Esophagus muscularis mucosa (tissue), 4 donors: ENCODE data around the gene IL37. TPM values are rescaled to one million over a fixed set of nuclear protein-coding genes. Genes with fewer than 3 reads are reported as not detected.

Experiments used
- DNase-seq: peaks from one replicate; pipeline ENCODE4 v3.0.0-alpha.2; 2017; ENCODE audit errors: extremely low spot score
- H3K27ac ChIP-seq, 4 donors: fragments of 200-600 bp; sonication (generic); replicated peaks in 1 of 4; 1 replicate in 3 of 4; 2 replicates in 1 of 4; pipeline ENCODE4 v1.5.1; 2016 to 2019; ENCODE audit warnings: mild to moderate bottlenecking in 1 of 4
- H3K27me3 ChIP-seq, 4 donors: fragments of 200-600 bp; sonication (generic); one replicate each; pipeline versions ENCODE4 v1.5.1 to v1.6.0; 2016 to 2019
- H3K36me3 ChIP-seq, 4 donors: fragments of 200-600 bp; sonication (generic); one replicate each; pipeline ENCODE4 v1.5.1; 2016 to 2019
- H3K4me1 ChIP-seq, 4 donors: fragments of 200-600 bp; sonication (generic); one replicate each; pipeline ENCODE4 v1.5.1; 2016 to 2019
- H3K4me3 ChIP-seq, 4 donors: fragments of 200-600 bp; sonication (generic); 1 replicate in 2 of 4; 2 replicates in 2 of 4; pipeline ENCODE4 v1.5.1; 2016 to 2019; ENCODE audit warnings: mild to moderate bottlenecking in 4 of 4, moderate library complexity in 1 of 4
- H3K9me3 ChIP-seq, 4 donors: fragments of 200-600 bp; sonication (generic); 1 replicate in 3 of 4; 2 replicates in 1 of 4; pipeline ENCODE4 v1.5.1; 2016 to 2019
- EP300 ChIP-seq: sonication (generic); formaldehyde crosslinking; IDR thresholded peaks from one replicate; pipeline ENCODE4 v1.6.1; 2017; ENCODE audit warnings: antibody characterized with exemption
- POLR2A ChIP-seq: fragments of 450-650 bp; IDR thresholded peaks from one replicate; pipeline ENCODE4 v1.6.1; 2017; ENCODE audit warnings: antibody characterized with exemption, moderate library complexity, mild to moderate bottlenecking, low read depth
- POLR2AphosphoS5 ChIP-seq, 2 donors: sonication (generic); formaldehyde crosslinking; IDR thresholded peaks; one replicate each; pipeline ENCODE4 v1.6.1; 2017; ENCODE audit warnings: antibody characterized with exemption in 2 of 2
- WGBS: methylation state at CpG from one replicate; pipeline ENCODE4 v1.1.5; 2018; 5-methylcytosine and 5-hydroxymethylcytosine counted together
- intact Hi-C: fragments of 100-400 bp; cut with DNase I; formaldehyde crosslinking; loops from one replicate; pipeline ENCODE4 v1.15.1; 2023
- total RNA-seq, 4 donors: library from RNA; depleted of rRNA; stranded (reverse); fragments of >200 nt; gene quantifications; one replicate each; pipeline versions ENCODE4 v1.1.0 to v1.2.1, GENCODE V29; 2016
- TF ChIP-seq, protein P1 (sequence below), 3 experiments: fragments of 200-600 bp in 2 of 3; fragments of 450-650 bp in 1 of 3; sonication (generic) in 2 of 3; IDR thresholded peaks; one replicate each; pipeline ENCODE4 v1.5.1; 2017 to 2019; ENCODE audit warnings: antibody characterized with exemption in 3 of 3, mild to moderate bottlenecking in 2 of 3, moderate library complexity in 1 of 3

IL37 gene
- total RNA-seq, 4 donors from 2014 or later: not detected

DNA sequence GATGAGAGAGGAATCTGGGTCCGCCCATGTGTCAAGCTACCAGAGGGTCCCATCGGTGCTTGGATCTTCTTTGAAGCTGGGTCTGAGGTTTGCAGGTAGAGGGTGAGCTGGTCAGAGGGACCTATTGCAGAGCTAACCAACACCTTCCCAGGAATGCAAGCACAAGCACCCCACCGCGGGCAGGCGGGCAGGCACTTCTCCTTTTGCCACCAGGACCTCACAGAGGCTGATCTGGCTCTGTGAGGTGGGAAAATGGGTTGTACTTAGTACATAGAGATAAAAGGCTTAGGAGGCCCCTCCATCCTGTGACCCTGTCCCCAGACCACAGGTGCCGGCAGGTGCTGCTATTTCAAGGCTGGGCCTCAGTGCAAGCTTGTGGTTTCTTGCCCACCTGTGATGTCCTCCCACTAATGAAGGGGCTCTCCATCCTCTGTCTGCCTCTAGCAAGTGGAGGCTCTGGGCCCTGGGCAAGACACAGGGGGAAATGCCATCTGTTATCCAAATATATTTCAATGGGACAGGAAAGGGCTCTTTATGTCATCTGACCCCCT lies 31.4 kb upstream of the IL37 start:
- no peak overlapping the region for H3K4me3 ChIP-seq
- no peaks in the 10 kb centered on the region for H3K27me3 ChIP-seq
- intact Hi-C loops: no loop called here
- H3K9me3 ChIP-seq: no peaks in the 10 kb centered on the region
- TF ChIP-seq, protein P1, sequence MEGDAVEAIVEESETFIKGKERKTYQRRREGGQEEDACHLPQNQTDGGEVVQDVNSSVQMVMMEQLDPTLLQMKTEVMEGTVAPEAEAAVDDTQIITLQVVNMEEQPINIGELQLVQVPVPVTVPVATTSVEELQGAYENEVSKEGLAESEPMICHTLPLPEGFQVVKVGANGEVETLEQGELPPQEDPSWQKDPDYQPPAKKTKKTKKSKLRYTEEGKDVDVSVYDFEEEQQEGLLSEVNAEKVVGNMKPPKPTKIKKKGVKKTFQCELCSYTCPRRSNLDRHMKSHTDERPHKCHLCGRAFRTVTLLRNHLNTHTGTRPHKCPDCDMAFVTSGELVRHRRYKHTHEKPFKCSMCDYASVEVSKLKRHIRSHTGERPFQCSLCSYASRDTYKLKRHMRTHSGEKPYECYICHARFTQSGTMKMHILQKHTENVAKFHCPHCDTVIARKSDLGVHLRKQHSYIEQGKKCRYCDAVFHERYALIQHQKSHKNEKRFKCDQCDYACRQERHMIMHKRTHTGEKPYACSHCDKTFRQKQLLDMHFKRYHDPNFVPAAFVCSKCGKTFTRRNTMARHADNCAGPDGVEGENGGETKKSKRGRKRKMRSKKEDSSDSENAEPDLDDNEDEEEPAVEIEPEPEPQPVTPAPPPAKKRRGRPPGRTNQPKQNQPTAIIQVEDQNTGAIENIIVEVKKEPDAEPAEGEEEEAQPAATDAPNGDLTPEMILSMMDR (IDR thresholded peaks at IDR 0.05): no peak
- TF ChIP-seq POLR2AphosphoS5 (IDR thresholded peaks at IDR 0.05) (no peak), EP300 (no peak), POLR2A (no peak)
- 74% methylated on average over 5 of the region's 6 CpGs for WGBS
- no peak overlapping the region for H3K27ac ChIP-seq
- no peaks in the 10 kb centered on the region for H3K4me1 ChIP-seq
- DNase-seq: no peak
- H3K36me3 ChIP-seq: no peaks in the 10 kb centered on the region

DNA sequence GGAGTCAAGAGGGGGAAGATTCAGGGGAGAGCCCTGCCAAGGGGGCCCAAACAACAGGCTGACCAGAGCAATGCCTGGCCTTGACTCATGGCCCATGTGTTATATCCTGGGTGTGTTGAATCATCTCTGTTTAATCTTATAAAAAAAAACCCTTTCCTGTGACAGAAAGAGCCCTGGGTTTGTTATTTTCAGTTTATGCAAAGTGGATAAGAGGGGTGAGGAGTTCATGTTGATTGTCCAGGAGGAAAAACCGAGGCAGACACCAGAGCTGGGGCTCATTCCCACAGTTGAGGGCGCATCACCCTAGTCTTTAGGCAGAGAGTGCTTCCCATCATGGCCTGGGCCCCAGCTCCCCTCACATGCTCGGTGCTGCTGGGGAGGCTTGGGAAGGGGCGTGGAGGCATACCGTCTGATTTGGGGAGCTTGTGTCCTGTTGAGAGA lies 30.9 kb upstream of the IL37 start:
- Histone ChIP-seq H3K27me3 (no peaks in the 10 kb centered on the region), H3K4me3 (no peak overlapping the region), H3K36me3 (no peaks in the 10 kb centered on the region), H3K4me1 (no peaks in the 10 kb centered on the region), H3K27ac (no peak overlapping the region), H3K9me3 (no peaks in the 10 kb centered on the region)
- WGBS: 82% methylated on average over 5 of the region's 5 CpGs
- no peak for DNase-seq
- TF ChIP-seq POLR2AphosphoS5 (IDR thresholded peaks at IDR 0.05) (no peak), EP300 (no peak), POLR2A (no peak)
- TF ChIP-seq, protein P1 (IDR thresholded peaks at IDR 0.05): no peak
- intact Hi-C loops: no loop called here

DNA sequence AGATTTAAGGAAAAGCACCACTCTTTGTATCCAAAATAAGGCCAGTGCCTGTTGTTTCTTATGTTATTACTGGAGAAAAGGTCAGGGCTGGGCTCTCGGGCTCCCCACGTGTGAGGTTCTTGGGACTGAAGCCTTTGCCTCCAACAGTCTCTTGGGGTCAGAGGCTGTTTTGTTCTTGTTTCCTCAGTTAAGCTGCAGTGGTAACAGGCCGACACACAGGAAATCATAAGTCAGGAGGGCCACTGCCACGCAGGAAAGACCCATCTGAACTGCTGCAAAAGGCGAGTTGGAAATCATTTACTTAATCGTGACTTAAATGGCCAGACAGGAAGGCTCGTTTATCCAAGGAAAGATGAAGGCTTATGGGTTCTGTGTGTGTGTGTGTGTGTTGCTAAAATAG lies 30.3 kb upstream of the IL37 start:
- no peak for DNase-seq
- H3K4me1 ChIP-seq: no peaks in the 10 kb centered on the region
- H3K9me3 ChIP-seq: no peaks in the 10 kb centered on the region
- 67% methylated on average over 7 of the region's 7 CpGs for WGBS
- intact Hi-C loops: no loop called here
- no peak overlapping the region for H3K4me3 ChIP-seq
- H3K36me3 ChIP-seq: no peaks in the 10 kb centered on the region
- H3K27me3 ChIP-seq: no peaks in the 10 kb centered on the region
- no peak overlapping the region for H3K27ac ChIP-seq
- no peak for TF ChIP-seq POLR2A
- TF ChIP-seq POLR2AphosphoS5 (IDR thresholded peaks at IDR 0.05): no peak
- TF ChIP-seq, protein P1 (IDR thresholded peaks at IDR 0.05): no peak
- TF ChIP-seq EP300: no peak

DNA sequence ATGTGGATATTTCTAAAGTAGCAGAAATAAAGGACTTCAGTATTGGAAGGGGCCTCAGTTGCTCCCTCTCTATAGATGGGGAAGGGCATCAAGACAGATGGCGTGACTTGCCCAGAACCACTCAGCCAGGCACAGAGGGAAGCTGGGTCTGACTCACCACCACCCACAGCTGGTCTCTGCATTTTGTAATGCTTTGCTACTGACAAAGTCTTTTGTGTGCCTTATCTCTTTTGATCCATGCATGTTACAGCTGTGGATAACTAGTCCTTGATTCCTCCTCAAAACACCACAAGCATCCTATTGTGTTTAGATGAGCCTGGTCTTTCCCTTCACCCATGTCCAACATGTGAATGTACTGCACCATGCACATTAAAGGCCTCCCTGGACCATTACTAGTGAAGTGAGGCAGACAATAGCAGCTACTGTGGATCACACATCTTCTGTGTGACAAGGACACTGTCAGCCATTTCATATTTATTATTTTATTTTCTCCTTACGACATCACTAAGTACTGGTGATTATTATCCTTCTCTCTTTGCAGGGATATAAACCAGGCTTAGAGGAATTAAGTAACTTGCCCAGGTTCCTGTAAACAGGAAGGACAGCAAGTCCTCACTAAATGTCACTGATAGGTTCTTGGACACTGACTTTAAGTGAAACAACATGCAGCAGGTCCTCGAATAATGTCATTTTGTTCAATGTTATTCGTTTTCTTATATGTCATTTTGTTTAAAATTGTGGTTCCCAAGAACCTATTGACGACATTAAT lies 29.6 kb upstream of the IL37 start:
- no peaks in the 10 kb centered on the region for H3K27me3 ChIP-seq
- no peak overlapping the region for H3K4me3 ChIP-seq
- H3K9me3 ChIP-seq: no peaks in the 10 kb centered on the region
- DNase-seq: no peak
- WGBS: 78% methylated on average over 5 of the region's 5 CpGs
- H3K27ac ChIP-seq: no peak overlapping the region
- intact Hi-C loops: no loop called here
- H3K4me1 ChIP-seq: no peaks in the 10 kb centered on the region
- no peak for TF ChIP-seq POLR2A
- no peak for TF ChIP-seq EP300
- TF ChIP-seq POLR2AphosphoS5 (IDR thresholded peaks at IDR 0.05): no peak
- TF ChIP-seq, protein P1 (IDR thresholded peaks at IDR 0.05): no peak
- no peaks in the 10 kb centered on the region for H3K36me3 ChIP-seq
